CD4-positive, alpha-beta T cell treated with Interleukin-15 for 4 hours (primary cell): ENCODE measurements around the gene SYTL3.

Source experiments
- DNase-seq: peaks from one replicate; pipeline ENCODE4 v3.0.0-alpha.2; 2020; ENCODE audit warnings: low spot score

SYTL3 gene

GRCh38 chr6:158722176-158722729 is 72.4 kb downstream of the SYTL3 start:
- DNase-seq, result no peak

- no peak for DNase-seq
Measured at GRCh38 chr6:158725704-158726103, 75.8 kb downstream of the SYTL3 start.

GRCh38 chr6:158729906-158730540 is 80.2 kb downstream of the SYTL3 start:
- no peak for DNase-seq

- no peak for DNase-seq
Measured at GRCh38 chr6:158730541-158730907, 80.7 kb downstream of the SYTL3 start.

GRCh38 chr6:158735009-158735408 is 85.2 kb downstream of the SYTL3 start:
- DNase-seq, result no peak

GRCh38 chr6:158737082-158737709 is 87.3 kb downstream of the SYTL3 start:
- no peak for DNase-seq

- DNase-seq, result no peak
Measured at GRCh38 chr6:158737710-158738615, 88.1 kb downstream of the SYTL3 start.

- no peak for DNase-seq
Measured at GRCh38 chr6:158739673-158740072, 89.8 kb downstream of the SYTL3 start.

- no peak for DNase-seq
Measured at GRCh38 chr6:158743033-158743651, 93.3 kb downstream of the SYTL3 start.

- DNase-seq, result no peak
Measured at GRCh38 chr6:158744986-158745430, 95.2 kb downstream of the SYTL3 start.

GRCh38 chr6:158751224-158751623 is 101.4 kb downstream of the SYTL3 start:
- DNase-seq, result no peak

GRCh38 chr6:158751921-158752320 is 102.1 kb downstream of the SYTL3 start:
- no peak for DNase-seq

GRCh38 chr6:158752613-158753012 is 102.8 kb downstream of the SYTL3 start:
- no peak for DNase-seq

GRCh38 chr6:158753811-158754210 is 104.0 kb downstream of the SYTL3 start:
- no peak for DNase-seq

GRCh38 chr6:158754738-158755137 is 104.9 kb downstream of the SYTL3 start:
- no peak for DNase-seq

- DNase-seq, result no peak
Measured at GRCh38 chr6:158755636-158756035, 105.8 kb downstream of the SYTL3 start.

GRCh38 chr6:158756126-158756525 is 106.3 kb downstream of the SYTL3 start:
- no peak for DNase-seq

- no peak for DNase-seq
Measured at GRCh38 chr6:158756977-158757752, 107.3 kb downstream of the SYTL3 start.

- DNase-seq, result no peak
Measured at GRCh38 chr6:158757753-158758090, 107.9 kb downstream of the SYTL3 start.

- no peak for DNase-seq
Measured at GRCh38 chr6:158758451-158758860, 108.6 kb downstream of the SYTL3 start.

- no peak for DNase-seq
Measured at GRCh38 chr6:158758941-158759479, 109.2 kb downstream of the SYTL3 start.
